Stimulated activated CD4-positive, alpha-beta T cell treated with anti-CD3 and anti-CD28 coated beads, TNF-alpha, amount 100 ng/mL, for 4 hours (primary cell): Measurements from ENCODE around the gene DMRTC1.
"Not testable (repeated sequence)": the region's sequence is repeated elsewhere in the genome, so short reads cannot be mapped to it uniquely, and the experiment has no call there.

ENCODE experiments used
- DNase-seq, 3 experiments: peaks; one replicate each; pipeline ENCODE4 v3.0.0-alpha.2; 2020; ENCODE audit warnings: low read depth in 3 of 3

DMRTC1 gene, protein sequence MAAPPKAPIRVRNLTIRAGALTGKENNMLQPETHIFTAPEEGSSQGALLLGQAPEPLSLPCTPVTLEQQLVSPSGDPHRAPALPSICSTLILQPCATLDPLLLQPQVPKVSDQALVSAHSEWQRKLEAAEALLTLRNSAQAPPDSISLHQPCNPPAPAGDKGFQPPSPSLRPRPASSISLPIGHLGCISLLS

DNA sequence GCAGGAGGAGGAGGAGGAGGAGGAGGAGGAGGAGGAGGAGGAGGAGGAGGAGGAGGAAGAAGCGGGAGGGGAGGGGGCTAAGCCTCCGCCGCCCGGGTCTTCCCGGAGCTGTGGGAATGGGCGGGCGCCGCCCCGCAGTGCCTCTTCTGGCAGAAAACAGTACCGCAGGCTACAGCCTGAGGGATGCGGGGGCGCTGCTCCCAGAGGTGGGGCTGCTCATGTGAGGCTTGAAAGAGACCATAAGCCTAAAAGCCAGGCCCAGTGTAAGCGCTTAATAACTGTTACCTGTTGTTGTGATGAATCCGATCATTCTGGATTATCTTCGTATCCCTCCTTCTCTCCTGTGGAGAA, at the start of gene DMRTC1:
TSS of gene DMRTC1 (minus strand) at position 19 of the 351 bp plus-strand sequence. CDS start 68,143 bp downstream, outside the sequence.
- not testable (repeated sequence) for DNase-seq

DNA sequence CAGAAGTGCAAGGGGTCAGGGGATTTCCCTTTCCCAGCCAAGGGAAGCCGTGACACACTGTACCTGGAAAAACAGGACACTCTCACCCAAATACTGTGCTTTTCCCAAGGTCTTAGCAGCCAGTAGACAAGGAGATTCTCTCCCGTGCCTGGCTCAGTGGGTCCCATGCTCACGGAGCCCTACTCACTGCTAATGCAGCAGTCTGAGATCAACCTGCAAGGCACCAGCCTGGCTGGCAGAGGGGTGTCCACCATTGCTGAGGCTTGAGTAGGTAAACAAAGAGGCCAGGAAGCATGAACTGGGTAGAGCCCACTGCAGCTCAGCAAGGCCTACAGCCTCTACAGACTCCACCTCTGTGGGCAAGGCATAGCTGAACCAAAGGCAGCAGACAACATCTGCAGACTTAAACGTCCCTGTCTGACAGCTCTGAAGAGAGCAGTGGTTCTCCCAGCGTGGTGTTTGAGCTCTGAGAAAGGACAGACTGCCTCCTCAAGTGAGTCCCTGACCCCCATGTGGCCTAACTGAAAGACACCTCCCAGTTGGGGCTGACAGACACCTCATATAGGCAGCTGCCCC, 37.3 kb upstream of the DMRTC1 start:
- not testable (repeated sequence) for DNase-seq

DNA sequence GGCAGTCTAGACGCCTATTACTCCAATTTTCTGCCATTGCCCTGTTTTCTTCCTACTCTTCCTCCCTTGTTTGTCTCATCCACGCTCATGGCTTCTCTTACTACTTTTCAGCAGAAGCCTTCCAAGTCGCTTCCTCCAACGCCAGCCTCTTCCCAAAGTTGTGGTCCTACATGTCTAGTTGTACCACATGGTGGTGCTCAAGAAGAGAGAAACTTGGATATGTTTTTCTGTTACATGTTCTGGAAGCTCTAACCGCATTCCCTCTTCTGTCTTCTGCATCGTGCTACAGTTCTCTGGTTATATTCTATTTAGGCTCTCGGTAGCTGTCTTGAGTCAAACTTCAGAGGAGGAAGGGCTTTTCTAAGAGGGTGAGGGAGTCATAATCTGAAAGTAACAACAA, 31.2 kb upstream of the DMRTC1 start:
- DNase-seq, result not testable (repeated sequence)

DNA sequence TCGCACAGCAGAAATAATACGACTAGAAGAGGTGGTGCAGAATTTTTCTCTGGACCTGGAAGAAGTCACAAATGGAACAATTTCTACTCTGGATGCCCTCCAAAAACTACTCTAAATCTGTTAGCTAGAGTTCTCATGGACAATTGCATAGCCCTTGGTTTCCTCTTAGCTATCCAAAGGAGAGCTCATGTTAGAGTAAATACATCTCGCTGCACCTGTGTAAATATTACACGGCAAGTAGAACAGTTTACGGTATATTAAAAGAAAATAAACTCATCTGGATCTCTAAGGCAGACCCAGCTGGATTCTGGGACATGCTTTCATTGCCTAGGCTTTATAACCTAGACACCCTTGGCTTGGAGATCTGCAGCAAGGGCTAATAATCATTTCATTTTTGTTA, 28.2 kb upstream of the DMRTC1 start:
- not testable (repeated sequence) for DNase-seq

DNA sequence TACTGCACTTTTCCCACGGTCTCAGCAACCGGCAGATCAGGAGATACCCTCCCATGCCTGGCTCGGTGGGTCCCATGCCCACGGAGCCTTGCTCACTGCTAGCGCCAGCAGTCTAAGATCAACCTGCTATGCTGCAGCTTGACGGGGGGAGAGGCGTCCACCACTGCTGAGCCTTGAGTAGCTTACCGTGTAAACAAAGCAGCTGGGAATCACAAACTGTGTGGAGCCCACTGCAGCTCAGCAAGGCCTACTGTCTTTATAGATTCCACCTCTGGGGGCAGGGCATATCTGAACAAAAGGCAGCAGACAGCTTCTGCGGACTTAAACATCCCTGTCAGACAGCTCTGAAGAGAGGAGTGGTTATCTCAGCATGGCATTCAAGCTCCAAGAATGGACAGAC, 16.3 kb upstream of the DMRTC1 start:
- not testable (repeated sequence) for DNase-seq

DNA sequence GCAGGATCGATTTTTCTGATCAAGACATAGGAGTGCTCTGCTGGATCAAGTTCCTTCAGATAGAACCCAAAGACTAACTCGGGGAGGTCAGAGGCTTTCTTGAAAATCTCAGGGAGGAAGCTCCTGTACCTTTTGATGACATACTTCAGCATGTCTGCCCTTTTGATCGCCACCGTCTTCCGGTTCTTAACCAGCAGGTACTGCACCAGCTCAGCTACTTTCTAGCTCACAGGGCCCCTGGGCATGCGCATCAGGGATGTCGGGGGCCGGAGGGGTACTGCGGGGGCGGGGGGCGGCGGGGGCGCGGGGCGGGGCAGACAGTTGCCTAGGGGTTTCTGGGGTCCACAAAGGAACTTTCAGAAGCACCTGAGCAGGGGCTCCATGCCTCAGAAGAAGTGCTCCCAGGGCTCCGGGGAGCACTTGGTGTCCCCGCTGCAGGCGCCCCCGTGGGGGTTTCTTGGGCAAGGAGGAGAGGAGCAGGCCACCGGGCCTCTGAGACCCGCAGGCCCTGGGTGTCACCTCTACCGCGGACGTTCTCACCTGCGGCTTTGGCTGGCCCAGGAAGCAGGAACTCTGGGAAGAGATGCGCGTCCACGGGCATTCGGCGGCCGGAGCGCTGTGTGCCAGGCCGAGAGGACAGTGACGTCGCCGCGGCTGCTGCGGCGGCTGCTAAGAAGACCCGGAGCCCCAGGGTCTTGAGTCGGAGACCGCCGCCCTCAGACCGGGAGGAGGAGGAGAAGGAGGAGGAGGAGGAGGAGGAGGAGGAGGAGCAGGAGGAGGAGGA, 410 bp downstream of the DMRTC1 start:
- DNase-seq, result not testable (repeated sequence)

DNA sequence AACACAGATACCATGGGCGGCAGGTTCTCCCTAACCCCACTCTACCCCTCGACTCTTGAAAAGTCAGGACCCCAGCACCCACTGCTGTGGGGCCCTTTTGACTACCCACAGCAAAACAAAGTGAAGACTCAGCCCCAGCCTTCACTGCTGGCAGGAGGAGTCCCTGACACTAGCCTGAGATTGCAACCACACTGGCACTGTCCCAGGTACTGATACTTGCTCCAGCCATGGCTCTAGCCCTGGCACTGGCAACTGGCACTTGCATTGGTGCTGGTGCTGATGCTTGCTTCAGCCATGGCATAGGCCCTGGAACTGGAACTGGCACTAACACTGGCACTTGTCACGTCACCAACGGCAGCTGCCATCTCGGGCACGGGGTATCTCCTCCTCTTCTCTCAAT, 1.4 kb downstream of the DMRTC1 start:
- DNase-seq, result not testable (repeated sequence)

DNA sequence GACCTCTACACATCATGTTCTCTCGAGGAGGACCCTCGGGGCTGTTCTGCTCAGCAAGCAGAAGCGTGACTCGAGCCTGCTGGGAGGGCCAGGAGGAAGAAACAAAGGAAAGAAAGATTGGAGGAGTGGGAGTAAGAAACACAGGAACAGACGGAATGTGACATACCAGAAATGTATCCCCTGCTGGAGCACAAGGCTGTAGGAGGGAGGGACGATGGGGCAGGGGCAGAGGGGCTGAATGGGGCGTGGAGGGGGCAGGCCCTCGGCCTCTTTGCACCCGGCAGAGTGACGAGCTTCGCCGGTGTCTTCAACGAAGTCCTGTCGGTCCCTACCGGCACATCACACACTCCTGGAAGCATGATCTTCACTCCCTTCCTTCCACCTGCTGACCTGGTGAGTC, 5.7 kb downstream of the DMRTC1 start, which contains the start of gene FAM236A:
TSS of gene FAM236A (plus strand) at position 301 of the 400 bp plus-strand sequence. CDS start at position 358, 57 bp downstream.
- not testable (repeated sequence) for DNase-seq

DNA sequence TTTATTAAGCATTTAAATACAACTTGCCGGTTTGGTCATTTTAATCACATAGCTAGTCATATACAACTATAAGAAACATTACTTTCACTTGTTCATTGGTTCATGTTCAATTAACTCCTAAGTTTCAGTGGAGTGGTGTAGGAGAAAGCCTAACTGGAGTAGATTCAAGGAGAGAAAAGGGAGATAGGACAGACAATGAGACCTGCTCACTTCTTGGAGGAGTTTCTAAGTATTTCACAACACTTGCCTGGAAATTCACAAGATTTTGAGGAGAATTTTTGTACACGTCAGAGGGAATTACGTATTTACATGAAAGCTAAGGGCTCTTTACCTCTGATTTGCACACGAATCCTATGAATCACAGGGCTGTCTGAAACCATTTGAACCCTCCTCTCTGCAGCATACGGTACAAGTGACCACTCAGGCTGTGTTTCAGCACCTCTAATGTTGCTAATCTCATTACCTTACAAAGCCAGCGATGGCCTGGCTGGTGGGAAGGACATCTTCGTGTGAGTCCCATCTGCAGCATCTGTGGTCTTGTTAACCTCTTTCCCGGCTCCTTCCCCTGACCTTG, 6.7 kb downstream of the DMRTC1 start:
- DNase-seq, result not testable (repeated sequence)

DNA sequence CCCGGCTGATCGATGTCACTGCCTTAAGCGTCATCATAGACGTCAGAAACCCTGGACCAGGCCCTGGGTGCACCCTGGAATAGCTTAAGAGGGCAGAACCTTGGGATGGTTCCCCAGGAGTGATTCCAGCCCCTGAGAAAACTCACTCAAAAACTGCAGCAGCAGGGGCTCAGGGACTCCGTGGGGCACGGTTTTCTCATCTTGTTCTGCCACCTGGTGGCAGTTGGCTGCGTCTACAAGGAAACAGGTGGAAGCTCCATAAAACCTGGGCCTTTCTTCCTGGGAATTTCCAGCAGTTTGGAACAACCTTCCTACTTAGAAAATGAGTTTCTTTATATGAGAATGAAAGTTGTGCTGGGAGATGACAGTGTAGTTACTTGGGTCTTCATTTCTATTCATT, 7.2 kb downstream of the DMRTC1 start:
- not testable (repeated sequence) for DNase-seq

DNA sequence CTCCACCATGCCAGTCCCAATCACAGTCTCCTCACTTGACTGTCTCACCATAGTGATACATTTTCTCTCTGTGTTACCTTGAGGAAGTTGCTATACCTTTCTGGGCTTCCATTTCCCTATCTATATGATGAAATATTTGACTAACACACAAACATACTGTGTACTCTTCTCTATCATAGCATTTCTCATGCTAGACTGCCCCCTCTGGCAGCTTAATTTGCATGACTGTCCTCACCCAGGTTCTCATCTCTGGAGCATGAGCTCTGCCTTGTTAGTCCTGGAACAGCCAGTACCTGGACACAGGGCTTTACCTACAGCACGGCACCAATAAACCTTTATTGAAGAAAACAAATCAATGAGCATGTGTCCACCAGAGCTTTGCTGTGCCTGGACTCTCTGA, 11.4 kb downstream of the DMRTC1 start:
- DNase-seq, result not testable (repeated sequence)

DNA sequence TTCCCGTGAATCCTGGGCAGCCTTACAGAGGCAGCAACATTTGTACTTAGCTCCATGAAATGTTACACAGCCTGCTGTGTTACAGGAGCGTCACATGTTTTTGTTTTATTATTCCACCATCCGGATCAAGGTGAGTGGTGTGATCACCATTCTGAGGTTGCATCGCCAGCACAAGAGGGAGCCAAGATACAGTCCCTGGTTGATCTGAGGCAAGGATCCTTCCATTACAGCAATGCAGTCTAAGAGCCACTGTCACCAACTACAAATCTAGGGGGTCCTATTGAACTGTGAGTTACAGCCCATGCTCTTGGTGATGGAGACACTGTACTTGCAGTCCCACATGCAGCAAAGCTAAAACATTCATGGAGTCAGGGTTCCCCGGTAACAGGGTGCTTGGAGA, 27.5 kb downstream of the DMRTC1 start:
- not testable (repeated sequence) for DNase-seq

DNA sequence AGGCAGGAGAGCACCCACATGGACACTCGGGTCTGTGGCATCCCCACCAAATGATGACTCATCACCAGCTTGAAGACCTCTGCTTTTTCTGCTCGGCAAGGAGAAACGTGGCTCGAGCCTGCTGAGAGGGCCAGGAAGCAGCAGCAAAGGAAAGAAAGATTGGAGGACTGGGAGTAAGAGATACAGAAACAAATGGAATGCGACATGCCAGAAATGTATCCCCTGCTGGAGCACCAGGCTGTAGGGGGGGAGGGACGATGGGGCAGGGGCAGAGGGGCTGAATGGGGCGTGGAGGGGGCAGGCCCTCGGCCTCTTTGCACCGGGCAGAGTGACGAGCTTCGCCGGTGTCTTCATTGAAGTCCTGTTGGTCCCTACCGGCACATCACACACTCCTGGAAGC, 31.3 kb downstream of the DMRTC1 start, which contains the start of gene FAM236C:
TSS of gene FAM236C (plus strand) at position 301 of the 400 bp plus-strand sequence. CDS start 100 bp downstream, outside the sequence.
- not testable (repeated sequence) for DNase-seq

DNA sequence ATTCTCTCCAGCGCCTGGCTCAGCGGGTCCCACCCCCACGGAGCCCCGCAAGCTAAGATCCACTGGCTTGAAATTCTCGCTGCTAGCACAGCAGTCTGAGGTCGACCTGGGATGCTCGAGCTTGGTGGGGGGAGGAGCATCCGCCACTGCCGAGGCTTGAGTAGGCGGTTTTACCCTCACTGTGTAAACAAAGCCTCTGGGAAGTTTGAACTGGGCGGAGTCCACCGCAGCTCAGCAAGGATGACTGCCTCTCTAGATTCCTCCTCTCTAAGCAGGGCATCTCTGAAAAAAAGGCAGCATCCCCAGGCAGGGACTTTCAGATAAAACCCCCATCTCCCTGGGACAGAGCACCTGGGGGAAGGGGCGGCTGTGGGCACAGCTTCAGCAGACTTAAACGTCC, 53.9 kb downstream of the DMRTC1 start:
- DNase-seq, result not testable (repeated sequence)

DNA sequence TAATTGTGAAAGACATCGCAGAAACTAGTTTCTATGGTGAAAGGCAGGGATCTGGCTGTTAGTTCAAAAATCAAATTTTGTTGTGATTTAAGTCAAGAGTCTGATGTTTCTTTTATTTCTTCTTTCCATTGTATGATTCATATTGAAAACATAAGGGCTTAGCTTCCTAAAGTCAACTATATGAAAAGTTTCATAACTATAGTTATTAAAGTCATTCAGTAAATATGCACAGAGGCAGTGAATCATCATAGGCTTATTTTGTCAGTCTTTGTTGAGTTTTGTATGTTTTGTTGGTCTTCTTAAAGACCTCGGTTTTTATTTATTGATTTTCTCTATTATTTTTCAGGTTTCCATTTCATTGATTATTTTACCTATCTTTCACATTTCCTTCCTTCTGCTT, 60.7 kb downstream of the DMRTC1 start:
- not testable (repeated sequence) for DNase-seq

DNA sequence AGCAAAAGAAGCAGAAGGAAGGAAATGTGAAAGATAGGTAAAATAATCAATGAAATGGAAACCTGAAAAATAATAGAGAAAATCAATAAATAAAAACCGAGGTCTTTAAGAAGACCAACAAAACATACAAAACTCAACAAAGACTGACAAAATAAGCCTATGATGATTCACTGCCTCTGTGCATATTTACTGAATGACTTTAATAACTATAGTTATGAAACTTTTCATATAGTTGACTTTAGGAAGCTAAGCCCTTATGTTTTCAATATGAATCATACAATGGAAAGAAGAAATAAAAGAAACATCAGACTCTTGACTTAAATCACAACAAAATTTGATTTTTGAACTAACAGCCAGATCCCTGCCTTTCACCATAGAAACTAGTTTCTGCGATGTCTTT, 106.1 kb downstream of the DMRTC1 start:
- not testable (repeated sequence) for DNase-seq

DNA sequence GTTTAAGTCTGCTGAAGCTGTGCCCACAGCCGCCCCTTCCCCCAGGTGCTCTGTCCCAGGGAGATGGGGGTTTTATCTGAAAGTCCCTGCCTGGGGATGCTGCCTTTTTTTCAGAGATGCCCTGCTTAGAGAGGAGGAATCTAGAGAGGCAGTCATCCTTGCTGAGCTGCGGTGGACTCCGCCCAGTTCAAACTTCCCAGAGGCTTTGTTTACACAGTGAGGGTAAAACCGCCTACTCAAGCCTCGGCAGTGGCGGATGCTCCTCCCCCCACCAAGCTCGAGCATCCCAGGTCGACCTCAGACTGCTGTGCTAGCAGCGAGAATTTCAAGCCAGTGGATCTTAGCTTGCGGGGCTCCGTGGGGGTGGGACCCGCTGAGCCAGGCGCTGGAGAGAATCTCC, 112.9 kb downstream of the DMRTC1 start:
- DNase-seq, result not testable (repeated sequence)
